22Rv1 (cell line): ENCODE results near the gene CDT1.
A peak's percentile ranks its signal among the peaks of the same experiment; 100 is the strongest.

Experiments used
- H3K27ac ChIP-seq: fragments of 450-650 bp; 2 replicates; pipeline ENCODE4 v1.5.1; 2017
- ZFX ChIP-seq: fragments of 450-650 bp; IDR thresholded peaks from 2 replicates; pipeline ENCODE4 v1.6.1; 2017; ENCODE audit warnings: antibody characterized with exemption, borderline replicate concordance
- TF ChIP-seq, protein P1 (sequence below): fragments of 450-650 bp; IDR thresholded peaks from 2 replicates; pipeline ENCODE4 v1.5.1; 2017; ENCODE audit warnings: mild to moderate bottlenecking

Gene CDT1

DNA sequence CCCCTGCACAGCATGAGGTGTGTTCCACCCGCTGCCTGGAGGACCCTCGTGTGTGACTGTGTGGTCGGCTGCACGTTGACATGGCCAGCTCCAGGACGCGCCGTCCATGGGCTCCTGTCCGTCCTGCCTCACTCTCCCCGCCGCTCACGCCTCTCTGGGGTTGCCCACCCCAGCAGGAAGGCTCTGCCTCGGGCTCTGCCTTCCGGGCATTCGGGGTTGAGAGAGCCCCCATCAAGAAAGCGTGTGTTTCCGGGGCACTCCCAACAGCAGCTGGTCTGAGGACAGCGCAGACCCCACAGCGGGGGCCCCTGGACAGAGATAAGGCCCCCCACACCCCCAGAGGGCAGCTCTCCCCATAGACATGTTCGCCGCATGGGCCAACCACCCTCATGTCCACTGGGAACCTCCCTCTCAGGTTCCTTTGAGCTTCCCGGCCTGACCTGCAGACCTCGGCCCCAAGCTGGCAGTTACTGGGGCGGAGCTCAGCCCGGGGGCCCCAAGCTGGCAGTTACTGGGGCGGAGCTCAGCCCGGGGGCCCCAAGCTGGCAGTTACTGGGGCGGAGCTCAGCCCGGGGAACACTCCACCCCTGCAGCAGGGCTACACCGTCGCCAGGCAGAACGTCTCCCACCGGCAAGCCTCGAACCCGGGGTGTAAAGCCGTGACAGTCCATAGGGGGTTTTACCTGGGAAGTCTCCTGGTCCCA lies 10.2 kb upstream of the CDT1 start:
- TF ChIP-seq, protein P1, sequence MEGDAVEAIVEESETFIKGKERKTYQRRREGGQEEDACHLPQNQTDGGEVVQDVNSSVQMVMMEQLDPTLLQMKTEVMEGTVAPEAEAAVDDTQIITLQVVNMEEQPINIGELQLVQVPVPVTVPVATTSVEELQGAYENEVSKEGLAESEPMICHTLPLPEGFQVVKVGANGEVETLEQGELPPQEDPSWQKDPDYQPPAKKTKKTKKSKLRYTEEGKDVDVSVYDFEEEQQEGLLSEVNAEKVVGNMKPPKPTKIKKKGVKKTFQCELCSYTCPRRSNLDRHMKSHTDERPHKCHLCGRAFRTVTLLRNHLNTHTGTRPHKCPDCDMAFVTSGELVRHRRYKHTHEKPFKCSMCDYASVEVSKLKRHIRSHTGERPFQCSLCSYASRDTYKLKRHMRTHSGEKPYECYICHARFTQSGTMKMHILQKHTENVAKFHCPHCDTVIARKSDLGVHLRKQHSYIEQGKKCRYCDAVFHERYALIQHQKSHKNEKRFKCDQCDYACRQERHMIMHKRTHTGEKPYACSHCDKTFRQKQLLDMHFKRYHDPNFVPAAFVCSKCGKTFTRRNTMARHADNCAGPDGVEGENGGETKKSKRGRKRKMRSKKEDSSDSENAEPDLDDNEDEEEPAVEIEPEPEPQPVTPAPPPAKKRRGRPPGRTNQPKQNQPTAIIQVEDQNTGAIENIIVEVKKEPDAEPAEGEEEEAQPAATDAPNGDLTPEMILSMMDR, result no peak
- no peak for TF ChIP-seq ZFX
- no peak overlapping the region for H3K27ac ChIP-seq

- no peak overlapping the region for H3K27ac ChIP-seq
- TF ChIP-seq ZFX, result no peak
- TF ChIP-seq, protein P1, result no peak
Measured at GRCh38 chr16:88796278-88796677, 7.3 kb upstream of the CDT1 start.

DNA sequence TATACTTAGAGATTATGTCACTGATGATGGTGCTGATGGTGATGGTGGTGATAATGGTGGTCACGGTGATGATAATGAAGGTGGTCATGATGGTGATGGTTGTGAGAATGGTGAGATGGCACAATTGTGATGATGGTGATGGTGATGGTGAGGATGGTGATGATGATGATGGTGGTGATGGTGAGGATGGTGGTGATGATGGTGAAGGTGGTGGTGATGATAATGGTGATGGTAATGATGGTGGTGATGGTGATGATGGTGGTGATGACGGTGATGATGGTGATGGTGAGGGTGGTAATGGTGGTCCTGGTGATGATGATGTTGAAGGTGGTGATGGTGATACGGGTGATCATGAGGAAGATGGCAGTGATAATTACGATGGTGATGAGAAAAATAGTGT lies 5.5 kb upstream of the CDT1 start:
- H3K27ac ChIP-seq, result no peak overlapping the region
- TF ChIP-seq, protein P1, result no peak
- no peak for TF ChIP-seq ZFX

GRCh38 chr16:88798772-88799455 lies 4.7 kb upstream of the CDT1 start:
- H3K27ac ChIP-seq, result no peak overlapping the region

GRCh38 chr16:88799569-88800276 lies 3.9 kb upstream of the CDT1 start:
- no peak overlapping the region for H3K27ac ChIP-seq
- TF ChIP-seq, protein P1, result no peak
- TF ChIP-seq ZFX, result no peak

More at GRCh38 chr16:88798772-88799455, 4.7 kb upstream of the CDT1 start:
- TF ChIP-seq, protein P1, result no peak
- TF ChIP-seq ZFX, result no peak

GRCh38 chr16:88800277-88800592 lies 3.4 kb upstream of the CDT1 start:
- no peak overlapping the region for H3K27ac ChIP-seq
- TF ChIP-seq, protein P1, result no peak
- no peak for TF ChIP-seq ZFX

DNA sequence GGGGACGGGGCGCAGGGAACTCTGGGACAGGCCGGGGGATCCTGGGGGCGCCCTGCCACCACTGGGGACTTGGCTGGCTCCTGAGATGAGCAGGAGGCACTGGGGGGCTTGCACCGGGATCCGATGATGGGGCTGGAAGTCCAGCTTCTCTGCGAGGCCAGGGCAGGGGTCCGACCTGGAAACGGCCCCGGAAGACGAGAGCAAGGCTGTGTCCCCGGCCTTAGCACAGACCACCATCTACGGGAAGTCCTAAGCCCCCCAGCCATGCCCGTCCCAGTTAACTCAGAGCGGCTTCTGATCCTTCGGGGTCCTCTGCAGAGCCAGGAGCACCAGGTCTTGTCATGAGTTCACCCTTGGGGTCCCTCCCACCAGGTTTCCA lies 573 bp downstream of the CDT1 start:
- no peak for TF ChIP-seq ZFX
- TF ChIP-seq, protein P1, result no peak
- H3K27ac ChIP-seq, result peak overlapping the region; percentile 97
